HepG2 (cell line): ENCODE results near the gene BTRC. TPM values are rescaled to one million over a fixed set of nuclear protein-coding genes. Genes with fewer than 3 reads are reported as not detected.

ENCODE experiments used
- ATAC-seq: fragments of 200-7000 bp; cut with Tn5 transposase; 3 replicates; pipeline ENCODE4 v1.9.1; 2020; ENCODE audit warnings: mild to moderate bottlenecking, moderate library complexity
- BruUV-seq: library from RNA; stranded (reverse); fragments of 400-500 nt; replicated peaks from 2 replicates; lab custom pipeline; 2021; lab: Mats Ljungman, UMichigan
- CTCF ChIA-PET: fragments of 300-600 bp; formaldehyde crosslinking; extraction: SDS; loops from one replicate; lab custom pipeline; 2021; ENCODE audit warnings: low total read pairs, inconsistent platforms, low intra/inter-chr PET ratio; lab: Yijun Ruan, JAX
- POLR2A ChIA-PET: fragments of 350-600 bp; sonication (Branson Sonifier 250); formaldehyde crosslinking; loops from one replicate; lab custom pipeline; 2020; ENCODE audit warnings: antibody characterized with exemption, inconsistent platforms; lab: Yijun Ruan, JAX
- DNase-seq: peaks from one replicate; pipeline ENCODE4 v3.0.0-alpha.2; 2015; ENCODE audit warnings: low spot score
- FAIRE-seq: peaks from 3 replicates; lab custom pipeline; 2011; peaks lifted over from hg19 to GRCh38; lab: Jason Lieb, UNC
- H2AFZ ChIP-seq: one replicate; pipeline ENCODE4 v1.6.1; 2011; ENCODE audit warnings: low read length, inconsistent platforms
- H3K27ac ChIP-seq: fragments of 300-600 bp; 3 replicates; pipeline ENCODE4 v1.8.0; 2011; ENCODE audit warnings: mixed run types, mild to moderate bottlenecking, mixed read lengths, low read length, inconsistent platforms; ENCODE audit not compliant: insufficient read depth; ENCODE audit errors: extremely low read length
- H3K27me3 ChIP-seq, 2 experiments: fragments of 200-600 bp in 1 of 2; 2 replicates in 1 of 2; 3 replicates in 1 of 2; pipeline versions ENCODE4 v1.6.0 to v1.8.0; 2011; ENCODE audit warnings: low read length in 2 of 2, mild to moderate bottlenecking in 2 of 2, moderate library complexity in 2 of 2, inconsistent platforms in 1 of 2; ENCODE audit not compliant: insufficient read depth in 2 of 2, control insufficient read depth in 1 of 2
- H3K36me3 ChIP-seq, 2 experiments: fragments of 200-600 bp in 1 of 2; replicated peaks in 1 of 2; 2 replicates in 1 of 2; 3 replicates in 1 of 2; pipeline versions ENCODE4 v1.5.1 to v1.8.0; 2011; ENCODE audit warnings: low read length in 2 of 2, inconsistent platforms in 1 of 2; ENCODE audit not compliant: insufficient read depth in 2 of 2, control insufficient read depth in 1 of 2
- H3K4me1 ChIP-seq: 2 replicates; pipeline ENCODE4 v1.5.1; 2012; ENCODE audit warnings: low read length, inconsistent platforms; ENCODE audit not compliant: insufficient read depth
- H3K4me2 ChIP-seq: 2 replicates; pipeline ENCODE4 v1.6.0; 2011; ENCODE audit warnings: low read depth, low read length, inconsistent platforms
- H3K4me3 ChIP-seq, 3 experiments: fragments of 200-600 bp in 1 of 3; sonication (generic), shearing (Covaris generic) in 1 of 3; replicated peaks in 1 of 3; 2 replicates each; pipeline ENCODE4 v1.5.1; 2011 to 2016; ENCODE audit warnings: low read length in 3 of 3, inconsistent platforms in 2 of 3, low read depth in 2 of 3, mild to moderate bottlenecking in 2 of 3, control low read depth in 1 of 3, mixed read lengths in 1 of 3; ENCODE audit not compliant: insufficient read depth in 1 of 3
- H3K79me2 ChIP-seq: one replicate; pipeline ENCODE4 v1.6.1; 2011; ENCODE audit warnings: low read length, inconsistent platforms; ENCODE audit not compliant: insufficient read depth
- H3K9ac ChIP-seq: 2 replicates; pipeline ENCODE4 v1.6.0; 2011; ENCODE audit warnings: mild to moderate bottlenecking, low read depth, low read length, inconsistent platforms; ENCODE audit not compliant: insufficient read depth
- H3K9me3 ChIP-seq: 2 replicates; pipeline ENCODE4 v1.5.1; 2012; ENCODE audit warnings: mild to moderate bottlenecking, low read length
- H4K20me1 ChIP-seq: 2 replicates; pipeline ENCODE4 v1.6.0; 2011; ENCODE audit warnings: inconsistent platforms, mild to moderate bottlenecking, low read length, moderate library complexity; ENCODE audit not compliant: insufficient read depth
- DPF2 ChIP-seq: sonication (generic); formaldehyde crosslinking; IDR thresholded peaks from 2 replicates; pipeline ENCODE4 v1.4.0; 2020; ENCODE audit warnings: mild to moderate bottlenecking, low read depth, missing genetic modification reagents, borderline replicate concordance
- E2F2 ChIP-seq: sonication (generic); formaldehyde crosslinking; IDR thresholded peaks from 2 replicates; pipeline ENCODE4 v1.4.0; 2020; ENCODE audit warnings: missing genetic modification reagents, borderline replicate concordance
- GLI4 ChIP-seq: sonication (generic); formaldehyde crosslinking; IDR thresholded peaks from 2 replicates; pipeline ENCODE4 v1.5.1; 2020; ENCODE audit warnings: missing genetic modification reagents, mild to moderate bottlenecking, moderate library complexity, borderline replicate concordance
- HINFP ChIP-seq: sonication (generic); formaldehyde crosslinking; IDR thresholded peaks from 2 replicates; pipeline ENCODE4 v1.4.0; 2020; ENCODE audit warnings: low read depth, mild to moderate bottlenecking, missing genetic modification reagents
- NFYC ChIP-seq: IDR thresholded peaks from 2 replicates; pipeline ENCODE4 v1.6.1; 2016; ENCODE audit warnings: missing genetic modification reagents, missing compliant biosample characterization
- SYNCRIP ChIP-seq: fragments of 200-400 bp; formaldehyde crosslinking; IDR thresholded peaks from 2 replicates; pipeline ENCODE4 v1.6.1; 2018; ENCODE audit warnings: mild to moderate bottlenecking, low read depth, low read length; ENCODE audit not compliant: insufficient read depth
- ZNF280B ChIP-seq: sonication (generic); formaldehyde crosslinking; IDR thresholded peaks from 2 replicates; pipeline ENCODE4 v1.5.0; 2020; ENCODE audit warnings: missing genetic modification reagents, mild to moderate bottlenecking, borderline replicate concordance
- ZNF331 ChIP-seq: sonication (generic); formaldehyde crosslinking; IDR thresholded peaks from 2 replicates; pipeline ENCODE4 v1.4.0; 2020; ENCODE audit warnings: missing genetic modification reagents
- ZNF354B ChIP-seq: sonication (generic); formaldehyde crosslinking; IDR thresholded peaks from 2 replicates; pipeline ENCODE4 v1.8.0; 2022; ENCODE audit warnings: mild to moderate bottlenecking, missing genetic modification reagents
- WGBS: methylation state at CpG from one replicate; pipeline ENCODE4 v1.1.6; 2017; ENCODE audit warnings: low lambda C conversion rate; 5-methylcytosine and 5-hydroxymethylcytosine counted together
- in situ Hi-C: cut with HindIII; loops from 2 replicates; pipeline ENCODE4 v1.10.0; 2017; ENCODE audit warnings: low pct_unique_long_range_greater_than_20kb; ENCODE audit not compliant: extremely low pct_ligation_motif_present
- intact Hi-C: fragments of 100-400 bp; cut with micrococcal nuclease; formaldehyde crosslinking; loops from one replicate; pipeline ENCODE4 v1.10.0; 2022; ENCODE audit not compliant: unreplicated experiment
- polyA plus RNA-seq, 8 experiments: library from polyadenylated mRNA; depleted of rRNA in 3 of 8; stranded (reverse) in 7 of 8; unstranded in 1 of 8; fragments of >200 nt; fragmentation: Illumina TruSeq in 4 of 8; extraction: Trizol in 4 of 8; gene quantifications; 2 replicates each; pipeline versions ENCODE4 v1.2.1 to v1.2.3, GENCODE V29; 2011 to 2016; ENCODE audit warnings: low read depth in 4 of 8, missing spikeins in 1 of 8, mixed read lengths in 1 of 8; ENCODE audit not compliant: insufficient read depth in 1 of 8
- total RNA-seq, 5 experiments: library from RNA; depleted of rRNA; stranded (reverse); fragments of >200 nt; fragmentation: Illumina TruSeq; extraction: Trizol; gene quantifications; 2 replicates each; pipeline ENCODE4 v1.2.3, GENCODE V29; 2016; ENCODE audit warnings: low read depth in 1 of 5

The BTRC gene
- total and polyA plus RNA-seq, 2 of the 13 experiments (the other 11 are each of a cell fraction or from before 2014, with no cell fraction given) = 12.0 to 14.4 TPM

- H3K9ac ChIP-seq = no peak overlapping the region
- H3K4me2 ChIP-seq = no peak overlapping the region
- no peak overlapping the region for H3K27ac ChIP-seq
- FAIRE-seq (no peak), DNase-seq (no peak), ATAC-seq (no peak)
- ChIA-PET POLR2A (no interaction called here), CTCF (no interaction called here)
- no peak overlapping the region for H3K4me3 ChIP-seq
- H3K79me2 ChIP-seq = no peaks in the 10 kb centered on the region
- no peaks in the 10 kb centered on the region for H3K27me3 ChIP-seq
- H3K9me3 ChIP-seq = no peaks in the 10 kb centered on the region
- TF ChIP-seq ZNF354B (CRISPR knock-in tag) (no peak), E2F2 (no peak), GLI4 (CRISPR knock-in tag) (no peak)
- peaks cover 18% of the 10 kb centered on the region for H3K4me1 ChIP-seq
- no peak overlapping the region for H2AFZ ChIP-seq
- BruUV-seq = no TSS peak
- intact Hi-C loops (no loop called here), in situ Hi-C loops (no loop called here)
- no peaks in the 10 kb centered on the region for H4K20me1 ChIP-seq
- no peaks in the 10 kb centered on the region for H3K36me3 ChIP-seq
Measured at GRCh38 chr10:101336382-101336781, 17.6 kb upstream of the BTRC start.

- H3K9me3 ChIP-seq = no peaks in the 10 kb centered on the region
- 38% methylated on average over 4 of the region's 4 CpGs for WGBS
- no TSS peak for BruUV-seq
- H3K9ac ChIP-seq = no peak overlapping the region
- intact Hi-C loops (no loop called here), in situ Hi-C loops (no loop called here)
- no peaks in the 10 kb centered on the region for H3K27me3 ChIP-seq
- no peaks in the 10 kb centered on the region for H3K79me2 ChIP-seq
- DNase-seq = no peak
- peaks cover 3% of the 10 kb centered on the region; the same call in 1 of the 2 replicates for H3K4me1 ChIP-seq
- no peak overlapping the region for H3K4me2 ChIP-seq
- H4K20me1 ChIP-seq = no peaks in the 10 kb centered on the region
- POLR2A ChIA-PET = no interaction called here
- no peak for ATAC-seq
- no peak overlapping the region for H3K4me3 ChIP-seq
- CTCF ChIA-PET = no interaction called here
- H3K27ac ChIP-seq = no peak overlapping the region
- H2AFZ ChIP-seq = no peak overlapping the region
- no peaks in the 10 kb centered on the region for H3K36me3 ChIP-seq
- no peak for TF ChIP-seq ZNF280B (CRISPR knock-in tag)
- TF ChIP-seq HINFP (CRISPR knock-in tag) = no peak
- TF ChIP-seq SYNCRIP = no peak
- no peak for TF ChIP-seq NFYC (CRISPR knock-in tag)
- no peak for TF ChIP-seq DPF2
- TF ChIP-seq ZNF331 = no peak
- FAIRE-seq = no peak
Measured at GRCh38 chr10:101337836-101338235, 16.1 kb upstream of the BTRC start.
